Keratinocyte (primary cell): ENCODE data around the gene SSX2IP.

Experiments
- EZH2 ChIP-seq: IDR thresholded peaks from one replicate; pipeline ENCODE4 v1.6.1; 2012; ENCODE audit warnings: inconsistent platforms, mild to moderate bottlenecking, low read length, moderate library complexity
- TF ChIP-seq, protein P1 (sequence below), 3 experiments: IDR thresholded peaks in 1 of 3; conservative IDR thresholded peaks in 1 of 3; optimal IDR thresholded peaks in 1 of 3; 2 replicates in 2 of 3; 3 replicates in 1 of 3; pipeline versions ENCODE3 to v1.5.1; 2011; ENCODE audit warnings: low read length in 3 of 3, mild to moderate bottlenecking in 3 of 3, moderate library complexity in 2 of 3, control low read depth in 1 of 3, inconsistent platforms in 1 of 3; ENCODE audit not compliant: insufficient read depth in 2 of 3; ENCODE audit errors: extremely low read depth in 1 of 3

DNA sequence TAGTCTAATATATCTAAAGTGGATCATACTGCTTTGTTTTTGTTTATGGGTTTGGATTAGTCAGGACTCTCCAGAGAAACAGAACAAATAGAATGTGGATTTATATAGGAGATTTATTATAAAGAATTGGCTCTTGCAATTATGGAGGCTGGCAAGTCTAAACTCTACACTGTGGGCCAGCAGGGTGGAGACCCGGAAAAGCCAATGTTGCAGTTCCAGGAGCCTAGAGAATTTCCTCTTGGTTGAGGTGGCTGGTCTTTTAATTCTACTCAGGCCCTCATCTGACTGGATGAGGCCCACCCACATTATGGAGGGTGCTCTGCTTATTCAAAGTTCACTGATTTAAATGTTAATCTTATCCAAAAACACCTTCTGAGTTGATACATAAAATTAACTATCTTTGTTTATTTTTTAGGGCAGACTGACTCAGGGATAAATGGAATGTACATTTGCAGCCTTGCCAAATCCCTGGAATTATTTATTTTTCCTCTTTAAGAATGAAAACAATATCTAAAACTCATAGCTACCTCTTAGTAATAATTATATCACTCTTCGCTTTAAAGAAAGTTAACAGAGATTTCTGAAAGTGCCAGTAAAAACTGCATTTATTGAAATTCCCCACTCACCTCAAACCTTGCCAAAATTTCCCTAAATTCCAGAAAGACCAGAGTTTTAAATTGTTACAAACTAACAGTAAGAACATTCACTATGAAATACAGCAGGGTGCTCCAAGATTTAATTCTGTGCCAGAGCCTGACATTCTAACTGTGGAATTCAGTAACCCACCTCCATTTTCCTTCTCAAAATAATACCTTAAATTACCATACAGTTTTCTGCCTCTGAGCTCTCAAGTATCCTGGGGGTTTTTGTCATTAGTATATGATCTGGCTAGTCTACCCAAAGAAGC, 36.6 kb upstream of the SSX2IP start:
- TF ChIP-seq, protein P1, sequence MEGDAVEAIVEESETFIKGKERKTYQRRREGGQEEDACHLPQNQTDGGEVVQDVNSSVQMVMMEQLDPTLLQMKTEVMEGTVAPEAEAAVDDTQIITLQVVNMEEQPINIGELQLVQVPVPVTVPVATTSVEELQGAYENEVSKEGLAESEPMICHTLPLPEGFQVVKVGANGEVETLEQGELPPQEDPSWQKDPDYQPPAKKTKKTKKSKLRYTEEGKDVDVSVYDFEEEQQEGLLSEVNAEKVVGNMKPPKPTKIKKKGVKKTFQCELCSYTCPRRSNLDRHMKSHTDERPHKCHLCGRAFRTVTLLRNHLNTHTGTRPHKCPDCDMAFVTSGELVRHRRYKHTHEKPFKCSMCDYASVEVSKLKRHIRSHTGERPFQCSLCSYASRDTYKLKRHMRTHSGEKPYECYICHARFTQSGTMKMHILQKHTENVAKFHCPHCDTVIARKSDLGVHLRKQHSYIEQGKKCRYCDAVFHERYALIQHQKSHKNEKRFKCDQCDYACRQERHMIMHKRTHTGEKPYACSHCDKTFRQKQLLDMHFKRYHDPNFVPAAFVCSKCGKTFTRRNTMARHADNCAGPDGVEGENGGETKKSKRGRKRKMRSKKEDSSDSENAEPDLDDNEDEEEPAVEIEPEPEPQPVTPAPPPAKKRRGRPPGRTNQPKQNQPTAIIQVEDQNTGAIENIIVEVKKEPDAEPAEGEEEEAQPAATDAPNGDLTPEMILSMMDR (optimal IDR thresholded peaks at IDR 0.05 in 1 of 3, IDR thresholded peaks at IDR 0.05 in 1 of 3, conservative IDR thresholded peaks at IDR 0.05 in 1 of 3; ENCODE audit: extremely low read depth in 1 of 3, insufficient read depth in 2 of 3, low read length in 3 of 3), result no peak
- no peak for TF ChIP-seq EZH2
